Endothelial cell of umbilical vein (primary cell): Measurements from ENCODE around the gene CERCAM. TPM values are rescaled to one million over a fixed set of nuclear protein-coding genes. Genes with fewer than 3 reads are reported as not detected.

Experiments used
- BruUV-seq: library from RNA; stranded (reverse); fragments of 400-500 nt; replicated peaks from 2 replicates; lab custom pipeline; 2021; lab: Mats Ljungman, UMichigan
- CTCF ChIA-PET: fragments of 300-600, 350-600 bp; sonication (Branson Sonifier 250); formaldehyde crosslinking; loops from one replicate; lab custom pipeline; 2021; ENCODE audit warnings: antibody characterized with exemption, inconsistent platforms; lab: Charles Lee
- POLR2A ChIA-PET: fragments of 300-600, 350-600 bp; sonication (Branson Sonifier 250); formaldehyde crosslinking; loops from one replicate; lab custom pipeline; 2021; ENCODE audit warnings: antibody characterized with exemption, inconsistent platforms; lab: Charles Lee
- DNase-seq: peaks from one replicate; pipeline ENCODE4 v3.0.0-alpha.2; 2011; ENCODE audit warnings: low read depth, low spot score
- FAIRE-seq: peaks from 2 replicates; lab custom pipeline; 2011; peaks lifted over from hg19 to GRCh38; lab: Jason Lieb, UNC
- H2AFZ ChIP-seq: 2 replicates; pipeline ENCODE4 v1.6.0; 2012; ENCODE audit warnings: low read depth, low read length, control low read depth, inconsistent platforms
- H3K27ac ChIP-seq: 2 replicates; pipeline ENCODE4 v1.5.1; 2011; ENCODE audit warnings: low read depth, mild to moderate bottlenecking, control low read depth, low read length, moderate library complexity; ENCODE audit not compliant: insufficient read depth
- H3K27me3 ChIP-seq, 2 experiments: 2 replicates each; pipeline versions ENCODE4 v1.6.0 to v1.6.1; 2011; ENCODE audit warnings: low read length in 2 of 2, mixed read lengths in 1 of 2; ENCODE audit not compliant: control insufficient read depth in 2 of 2, insufficient read depth in 2 of 2
- H3K36me3 ChIP-seq, 2 experiments: 2 replicates in 1 of 2; 3 replicates in 1 of 2; pipeline ENCODE4 v1.5.1; 2011; ENCODE audit warnings: low read length in 2 of 2, mild to moderate bottlenecking in 1 of 2, moderate library complexity in 1 of 2; ENCODE audit not compliant: control insufficient read depth in 2 of 2, insufficient read depth in 2 of 2; ENCODE audit errors: extremely low read depth in 1 of 2
- H3K4me1 ChIP-seq: 3 replicates; pipeline ENCODE4 v1.5.1; 2011; ENCODE audit warnings: mild to moderate bottlenecking, low read length; ENCODE audit not compliant: control insufficient read depth, insufficient read depth; ENCODE audit errors: extremely low read depth
- H3K4me2 ChIP-seq: 2 replicates; pipeline ENCODE4 v1.6.1; 2011; ENCODE audit warnings: low read length, control low read depth, mixed read lengths; ENCODE audit not compliant: insufficient read depth
- H3K4me3 ChIP-seq, 3 experiments: fragments of 200-600 bp in 1 of 3; sonication (generic), shearing (Covaris generic) in 1 of 3; replicated peaks in 1 of 3; 2 replicates each; pipeline ENCODE4 v1.5.1; 2011 to 2016; ENCODE audit warnings: control low read depth in 3 of 3, low read length in 3 of 3, mild to moderate bottlenecking in 2 of 3, inconsistent platforms in 1 of 3, low read depth in 1 of 3, moderate library complexity in 1 of 3; ENCODE audit not compliant: insufficient read depth in 1 of 3
- H3K79me2 ChIP-seq: 2 replicates; pipeline ENCODE4 v1.6.0; 2012; ENCODE audit warnings: low read length, inconsistent platforms; ENCODE audit not compliant: control insufficient read depth, insufficient read depth
- H3K9ac ChIP-seq: replicated peaks from 2 replicates; pipeline ENCODE3; 2011; ENCODE audit warnings: low read length, control low read depth; ENCODE audit not compliant: insufficient read depth; ENCODE audit errors: extremely low read depth
- H3K9me1 ChIP-seq: replicated peaks from 3 replicates; pipeline ENCODE4 v1.6.0; 2011; ENCODE audit warnings: mild to moderate bottlenecking, low read length; ENCODE audit not compliant: control insufficient read depth, insufficient read depth; ENCODE audit errors: extremely low read depth
- H3K9me3 ChIP-seq: replicated peaks from 2 replicates; pipeline ENCODE4 v1.5.1; 2012; ENCODE audit warnings: low read length, inconsistent platforms; ENCODE audit not compliant: control insufficient read depth, insufficient read depth
- H4K20me1 ChIP-seq: replicated peaks from 2 replicates; pipeline ENCODE3; 2011; ENCODE audit warnings: mild to moderate bottlenecking, low read length; ENCODE audit not compliant: control insufficient read depth, insufficient read depth; ENCODE audit errors: extremely low read depth
- JUN ChIP-seq: IDR thresholded peaks from 2 replicates; pipeline ENCODE4 v1.6.1; 2011; ENCODE audit warnings: borderline replicate concordance, low read depth; ENCODE audit not compliant: insufficient read length, insufficient read depth
- MAX ChIP-seq: IDR thresholded peaks from 2 replicates; pipeline ENCODE4 v1.6.1; 2011; ENCODE audit not compliant: insufficient read depth, insufficient read length
- MYC ChIP-seq: IDR thresholded peaks from one replicate; pipeline ENCODE4 v1.6.1; 2011; ENCODE audit warnings: mild to moderate bottlenecking, low read depth, low read length
- POLR2A ChIP-seq: IDR thresholded peaks from 2 replicates; pipeline ENCODE4 v1.6.1; 2012; ENCODE audit warnings: low read depth, mild to moderate bottlenecking, control low read depth, low read length
- dilution Hi-C: fragments of 300-500 bp; cut with MboI; formaldehyde crosslinking; loops from one replicate; pipeline ENCODE4 v1.15.0; 2019; ENCODE audit warnings: low sequenced_read_pairs; ENCODE audit not compliant: extremely low pct_ligation_motif_present
- intact Hi-C: fragments of 100-400 bp; cut with micrococcal nuclease; formaldehyde crosslinking; loops from one replicate; pipeline ENCODE4 v1.10.0; 2022
- polyA plus RNA-seq, 4 experiments: library from polyadenylated mRNA; depleted of rRNA in 3 of 4; stranded (reverse) in 3 of 4; unstranded in 1 of 4; fragments of >200 nt; gene quantifications; 2 replicates each; pipeline versions ENCODE4 v1.2.1 to v1.2.3, GENCODE V29; 2011 to 2012; ENCODE audit warnings: missing spikeins in 1 of 4
- total RNA-seq: library from RNA; stranded (reverse); gene quantifications from 2 replicates; pipeline ENCODE4 v1.2.3, GENCODE V29; 2021

Gene CERCAM
- total and polyA plus RNA-seq, 2 donors (not counting 3 experiments of a cell fraction or from before 2014, with no cell fraction given), result 47.9 to 77.8 TPM

GRCh38 chr9:128385496-128386460 lies 34.9 kb upstream of the CERCAM start:
- FAIRE-seq (no peak), DNase-seq (no peak)
- peaks cover 5 to 29% of the 10 kb centered on the region in 2 experiments for H3K36me3 ChIP-seq
- POLR2A ChIA-PET, result no interaction called here
- CTCF ChIA-PET, result interaction anchor here (1.2 to 3.3 kb wide), 2 partner anchors 19 to 35 kb away, joined by 3 to 12 read pairs; partner anchors contain the start of gene CERCAM
- no peak overlapping the region for H2AFZ ChIP-seq
- no peak overlapping the region for H3K27ac ChIP-seq
- H3K4me1 ChIP-seq, result no peaks in the 10 kb centered on the region
- dilution Hi-C loops (no loop called here), intact Hi-C loops (no loop called here)
- no peak overlapping the region for H3K4me2 ChIP-seq
- no peaks in the 10 kb centered on the region for H3K9me1 ChIP-seq
- H3K4me3 ChIP-seq, result no peak overlapping the region
- TF ChIP-seq POLR2A (no peak), MYC (no peak)
- no peak overlapping the region for H3K9ac ChIP-seq
- no TSS peak for BruUV-seq
- H3K79me2 ChIP-seq, result no peaks in the 10 kb centered on the region
- no peaks in the 10 kb centered on the region for H3K27me3 ChIP-seq
- no peaks in the 10 kb centered on the region for H4K20me1 ChIP-seq
- no peaks in the 10 kb centered on the region for H3K9me3 ChIP-seq

- H3K79me2 ChIP-seq, result no peaks in the 10 kb centered on the region
- H3K36me3 ChIP-seq, result peaks cover 4 to 29% of the 10 kb centered on the region in 2 experiments
- H3K9ac ChIP-seq, result no peak overlapping the region
- FAIRE-seq, result no peak
- TF ChIP-seq MYC (no peak), JUN (no peak), POLR2A (no peak), MAX (no peak)
- dilution Hi-C loops, result no loop called here
- H3K9me1 ChIP-seq, result no peaks in the 10 kb centered on the region
- BruUV-seq, result no TSS peak
- no peak overlapping the region for H3K4me3 ChIP-seq
- no peak overlapping the region for H3K27ac ChIP-seq
- no peak overlapping the region for H3K4me2 ChIP-seq
- intact Hi-C loops, result no loop called here
- ChIA-PET POLR2A (no interaction called here), CTCF (interaction anchor here (2.7 kb wide), 1 partner anchor 23 kb away, joined by 12 read pairs; no protein-coding TSS in a partner anchor)
- H4K20me1 ChIP-seq, result no peaks in the 10 kb centered on the region
- no peaks in the 10 kb centered on the region for H3K9me3 ChIP-seq
- no peak overlapping the region for H2AFZ ChIP-seq
- H3K27me3 ChIP-seq, result no peaks in the 10 kb centered on the region
- H3K4me1 ChIP-seq, result no peaks in the 10 kb centered on the region
- DNase-seq, result no peak
These were observed 32.5 kb upstream of the CERCAM start for GRCh38 chr9:128388150-128388549.
